HG02852 (cell line): ENCODE results near the gene TBCC.

Source experiments
- ATAC-seq: cut with Tn5 transposase; IDR thresholded peaks from one replicate; pipeline ENCODE4 v1.9.1; 2021; ENCODE audit warnings: mild to moderate bottlenecking, moderate library complexity; ENCODE audit not compliant: unreplicated experiment

The TBCC gene

GRCh38 chr6:42698217-42698616, 47.7 kb downstream of the TBCC start:
- no peak for ATAC-seq

- ATAC-seq, result no peak
Measured at GRCh38 chr6:42697268-42697655, 48.6 kb downstream of the TBCC start.

DNA sequence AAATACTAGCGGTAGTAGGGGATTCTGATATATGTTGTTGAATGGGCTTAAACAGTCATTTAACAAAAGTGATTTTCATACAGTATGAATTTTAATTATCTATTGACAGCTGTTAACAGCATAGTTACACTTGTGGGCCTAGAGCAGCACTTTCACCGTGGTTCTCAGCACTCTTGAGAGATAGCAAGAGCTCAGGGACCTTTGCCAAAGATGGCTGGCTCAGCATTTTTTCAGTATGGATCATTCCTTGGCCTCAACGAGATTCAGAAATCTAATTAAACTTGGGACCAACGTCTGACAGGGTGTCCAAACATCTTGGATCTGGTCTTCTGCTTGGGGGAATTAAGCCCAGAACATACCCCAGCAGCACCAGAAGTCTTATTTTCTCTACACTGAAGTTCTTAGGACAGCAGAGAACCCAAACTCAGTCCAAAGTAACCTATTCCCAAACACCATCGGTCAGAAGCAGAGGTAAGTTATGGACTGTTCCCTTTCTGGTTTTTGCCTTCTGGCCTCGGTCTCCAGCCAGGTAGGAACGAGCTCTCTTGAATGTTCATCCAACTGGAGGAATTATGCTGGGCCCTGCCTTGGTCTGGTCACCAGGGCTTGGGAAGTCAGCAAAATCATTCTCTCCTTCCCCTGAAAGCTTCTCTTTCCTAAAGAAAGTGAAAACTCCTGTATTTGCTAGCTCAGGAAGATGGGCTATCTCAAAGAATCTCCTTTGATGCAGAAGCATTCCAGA, 49.2 kb downstream of the TBCC start:
- ATAC-seq, result no peak

DNA sequence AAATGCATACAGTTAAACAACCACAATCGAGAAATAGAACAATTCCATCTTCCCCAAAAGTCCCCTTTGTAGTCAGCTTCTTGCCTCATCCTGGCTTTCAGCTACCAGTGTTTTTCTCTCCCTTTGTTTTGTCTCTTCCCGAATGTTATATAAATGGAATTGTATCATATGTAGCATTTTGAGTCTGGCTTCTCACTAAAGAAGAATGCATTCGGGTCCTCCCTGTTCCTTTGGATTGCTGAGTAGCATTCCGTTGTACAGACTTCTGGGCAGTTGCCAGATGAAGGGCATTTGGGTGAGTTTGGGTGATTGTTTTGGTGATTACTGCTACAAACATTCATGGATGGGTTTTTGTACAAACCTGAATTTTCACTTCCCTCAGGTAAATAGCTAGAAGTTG, 51.3 kb downstream of the TBCC start:
- ATAC-seq, result no peak
